SK-N-SH (cell line): ENCODE data around the gene PRSS3. TPM values are rescaled to one million over a fixed set of nuclear protein-coding genes. Genes with fewer than 3 reads are reported as not detected.

Experiments
- CTCF ChIA-PET: fragments of 300-600, 350-600 bp; formaldehyde crosslinking; extraction: SDS; loops from one replicate; lab custom pipeline; 2021; lab: Yijun Ruan, JAX
- POLR2A ChIA-PET: fragments of 350-600 bp; sonication (Branson Sonifier 250); formaldehyde crosslinking; extraction: SDS; loops from one replicate; lab custom pipeline; 2020; ENCODE audit warnings: antibody characterized with exemption, inconsistent platforms; lab: Yijun Ruan, JAX
- DNase-seq: peaks from one replicate; pipeline ENCODE4 v3.0.0; 2012
- H2AFZ ChIP-seq: fragments of 200-600 bp; sonication (generic); 2 replicates; pipeline ENCODE4 v1.8.1; 2016; ENCODE audit warnings: antibody characterized with exemption, mild to moderate bottlenecking, low read depth
- H3F3A ChIP-seq: fragments of 200-600 bp; sonication (generic); replicated peaks from 2 replicates; pipeline ENCODE3; 2016; ENCODE audit warnings: antibody characterized with exemption, mild to moderate bottlenecking; ENCODE audit not compliant: insufficient read depth
- H3K27ac ChIP-seq, 2 experiments: fragments of 200-500 bp in 1 of 2; fragments of 200-600 bp in 1 of 2; sonication (Bioruptor generic) in 1 of 2; sonication (generic), shearing (Covaris generic) in 1 of 2; 2 replicates each; pipeline versions ENCODE4 v1.5.1 to v1.6.1; 2014 to 2016; ENCODE audit warnings: low read depth in 2 of 2, inconsistent platforms in 1 of 2, low read length in 1 of 2, mild to moderate bottlenecking in 1 of 2, mixed read lengths in 1 of 2
- H3K27me3 ChIP-seq: fragments of 200-600 bp; sonication (generic), shearing (Covaris generic); 2 replicates; pipeline ENCODE4 v1.6.1; 2016; ENCODE audit warnings: mixed run types; ENCODE audit not compliant: insufficient read depth
- H3K36me3 ChIP-seq, 2 experiments: fragments of 200-500 bp in 1 of 2; fragments of 200-600 bp in 1 of 2; sonication (Bioruptor generic) in 1 of 2; sonication (generic) in 1 of 2; replicated peaks in 1 of 2; 2 replicates each; pipeline versions ENCODE3 to v1.5.1; 2014 to 2016; ENCODE audit warnings: low read length in 1 of 2, mild to moderate bottlenecking in 1 of 2; ENCODE audit not compliant: insufficient read depth in 2 of 2, control insufficient read depth in 1 of 2
- H3K4me1 ChIP-seq, 2 experiments: fragments of 200-500 bp in 1 of 2; fragments of 200-600 bp in 1 of 2; sonication (Bioruptor generic) in 1 of 2; sonication (generic), shearing (Covaris generic) in 1 of 2; 2 replicates each; pipeline versions ENCODE4 v1.5.1 to v1.6.1; 2014 to 2016; ENCODE audit warnings: low read depth in 1 of 2, low read length in 1 of 2, mixed run types in 1 of 2; ENCODE audit not compliant: insufficient read depth in 2 of 2, control insufficient read depth in 1 of 2
- H3K4me2 ChIP-seq: fragments of 200-600 bp; sonication (generic), shearing (Covaris generic); 2 replicates; pipeline ENCODE4 v1.6.1; 2017; ENCODE audit warnings: mixed run types
- H3K4me3 ChIP-seq, 2 experiments: fragments of 200-500 bp in 1 of 2; fragments of 200-600 bp in 1 of 2; sonication (Bioruptor generic) in 1 of 2; sonication (generic), shearing (Covaris generic) in 1 of 2; 2 replicates each; pipeline versions ENCODE4 v1.5.1 to v1.8.1; 2014 to 2016; ENCODE audit warnings: low read depth in 2 of 2, inconsistent platforms in 1 of 2, low read length in 1 of 2, mild to moderate bottlenecking in 1 of 2, mixed read lengths in 1 of 2, moderate library complexity in 1 of 2
- H3K79me2 ChIP-seq: fragments of 200-600 bp; sonication (generic); 2 replicates; pipeline ENCODE4 v1.8.1; 2017; ENCODE audit warnings: mild to moderate bottlenecking; ENCODE audit not compliant: insufficient read depth
- H3K9ac ChIP-seq: fragments of 200-600 bp; sonication (generic); 2 replicates; pipeline ENCODE4 v1.6.1; 2017; ENCODE audit warnings: mixed run types
- H3K9me2 ChIP-seq: fragments of 200-600 bp; sonication (generic); 2 replicates; pipeline ENCODE4 v1.6.1; 2017; ENCODE audit warnings: mixed run types
- H3K9me3 ChIP-seq: fragments of 200-600 bp; sonication (generic); 2 replicates; pipeline ENCODE4 v1.6.1; 2017; ENCODE audit warnings: mixed run types, mild to moderate bottlenecking, moderate library complexity
- H4K20me1 ChIP-seq: fragments of 200-600 bp; sonication (generic); 2 replicates; pipeline ENCODE4 v1.6.1; 2017; ENCODE audit warnings: mild to moderate bottlenecking, mixed run types; ENCODE audit not compliant: insufficient read depth
- ELF1 ChIP-seq: IDR thresholded peaks from 2 replicates; pipeline ENCODE4 v1.4.0; 2012
- EZH2phosphoT487 ChIP-seq: fragments of 200-600 bp; sonication (generic); IDR thresholded peaks from 2 replicates; pipeline ENCODE4 v1.6.1; 2017; ENCODE audit warnings: low read depth, mixed run types, mild to moderate bottlenecking, antibody characterized with exemption, moderate library complexity, borderline replicate concordance
- FOSL2 ChIP-seq: IDR thresholded peaks from 2 replicates; pipeline ENCODE4 v1.4.0; 2012; ENCODE audit warnings: low read depth, mild to moderate bottlenecking, moderate library complexity, borderline replicate concordance
- FOXM1 ChIP-seq: IDR thresholded peaks from 2 replicates; pipeline ENCODE4 v1.4.0; 2012; ENCODE audit warnings: low read depth, mild to moderate bottlenecking
- GATA2 ChIP-seq: sonication (generic); formaldehyde crosslinking; IDR thresholded peaks from 2 replicates; pipeline ENCODE4 v1.5.0; 2020; ENCODE audit warnings: mild to moderate bottlenecking, missing genetic modification reagents
- JUND ChIP-seq: IDR thresholded peaks from 2 replicates; pipeline ENCODE4 v1.4.0; 2012
- NFIC ChIP-seq: IDR thresholded peaks from 2 replicates; pipeline ENCODE4 v1.4.0; 2012; ENCODE audit warnings: borderline replicate concordance
- NRF1 ChIP-seq: IDR thresholded peaks from 2 replicates; pipeline ENCODE4 v1.6.1; 2012; ENCODE audit warnings: low read depth, mild to moderate bottlenecking, low read length
- PBX3 ChIP-seq: IDR thresholded peaks from 2 replicates; pipeline ENCODE4; 2012
- RAD21 ChIP-seq: IDR thresholded peaks from 2 replicates; pipeline ENCODE4 v1.6.1; 2012; ENCODE audit warnings: mild to moderate bottlenecking, low read length
- RCOR1 ChIP-seq: fragments of 150-350 bp; IDR thresholded peaks from 2 replicates; pipeline ENCODE4 v1.6.1; 2017; ENCODE audit warnings: antibody characterized with exemption, low read length
- REST ChIP-seq: IDR thresholded peaks from 2 replicates; pipeline ENCODE4 v1.6.1; 2012; ENCODE audit warnings: mild to moderate bottlenecking, low read depth, low read length, moderate library complexity
- RFX5 ChIP-seq: IDR thresholded peaks from 2 replicates; pipeline ENCODE4 v1.6.1; 2012; ENCODE audit warnings: mild to moderate bottlenecking, improper control_type of control experiment, low read length
- RXRA ChIP-seq: IDR thresholded peaks from 2 replicates; pipeline ENCODE4 v1.4.0; 2012; ENCODE audit warnings: low read depth, mild to moderate bottlenecking, borderline replicate concordance
- TAF1 ChIP-seq: IDR thresholded peaks from 2 replicates; pipeline ENCODE4 v1.6.1; 2012; ENCODE audit warnings: low read depth, mild to moderate bottlenecking, low read length, moderate library complexity, borderline replicate concordance
- TCF12 ChIP-seq: IDR thresholded peaks from 2 replicates; pipeline ENCODE4 v1.4.0; 2012
- YY1 ChIP-seq: IDR thresholded peaks from 2 replicates; pipeline ENCODE4 v1.4.0; 2012; ENCODE audit warnings: low read depth, mild to moderate bottlenecking
- WGBS: methylation state at CpG from one replicate; pipeline ENCODE4 v1.1.6; 2017; ENCODE audit warnings: low lambda C conversion rate; 5-methylcytosine and 5-hydroxymethylcytosine counted together
- polyA plus RNA-seq, 3 experiments: library from polyadenylated mRNA; depleted of rRNA; stranded (reverse); fragments of >200 nt; gene quantifications; 2 replicates each; pipeline ENCODE4 v1.2.3, GENCODE V29; 2012

Gene PRSS3
- polyA plus RNA-seq, 1 of the 3 experiments (the other 2 are of a cell fraction): 4.7 TPM

GRCh38 chr9:33815781-33816180 lies 20.4 kb downstream of the PRSS3 start:
- Histone ChIP-seq H4K20me1 (peaks cover 25% of the 10 kb centered on the region), H3K9ac (no peak overlapping the region), H3K4me2 (no peak overlapping the region), H2AFZ (no peak overlapping the region), H3K36me3 (peaks cover 0 to 4% of the 10 kb centered on the region in 2 experiments), H3K4me1 (peaks cover 7 to 16% of the 10 kb centered on the region in 2 experiments; a peak in 3 of 4 replicates), H3K79me2 (peaks cover 35% of the 10 kb centered on the region), H3K27me3 (no peaks in the 10 kb centered on the region), H3F3A (peaks cover 36% of the 10 kb centered on the region), H3K4me3 (no peak overlapping the region), H3K9me3 (no peaks in the 10 kb centered on the region), H3K9me2 (no peaks in the 10 kb centered on the region), H3K27ac (peak overlapping the region; percentile 82 to 91; a peak in 2 of 4 replicates)
- DNase-seq: no peak
- CTCF ChIA-PET: interaction anchor here (0.6 to 6.6 kb wide), 11 partner anchors 14 to 258 kb away, joined by 3 to 57 read pairs (median 5); no protein-coding TSS in a partner anchor
- 93% methylated on average over 7 of the region's 7 CpGs for WGBS
- TF ChIP-seq YY1: no peak
- no peak for TF ChIP-seq FOSL2
- TF ChIP-seq RFX5: no peak
- TF ChIP-seq RCOR1: no peak
- TF ChIP-seq NFIC: no peak
- TF ChIP-seq FOXM1: no peak
- TF ChIP-seq EZH2phosphoT487: no peak
- TF ChIP-seq RAD21: no peak
- no peak for TF ChIP-seq TCF12
- no peak for TF ChIP-seq GATA2 (CRISPR knock-in tag)
- no peak for TF ChIP-seq PBX3
- no peak for TF ChIP-seq ELF1
- no peak for TF ChIP-seq RXRA
- no peak for TF ChIP-seq JUND
- no peak for TF ChIP-seq NRF1
- TF ChIP-seq TAF1: no peak
- TF ChIP-seq REST: no peak
- POLR2A ChIA-PET: no interaction called here
